ENCODE measurements around the gene METAP1. TPM values are rescaled to one million over a fixed set of nuclear protein-coding genes. Genes with fewer than 3 reads are reported as not detected.

METAP1 gene
- total and polyA plus RNA-seq, 5 experiments from 2014 or later: 23.8 to 44.9 (median 29.2) TPM

DNA sequence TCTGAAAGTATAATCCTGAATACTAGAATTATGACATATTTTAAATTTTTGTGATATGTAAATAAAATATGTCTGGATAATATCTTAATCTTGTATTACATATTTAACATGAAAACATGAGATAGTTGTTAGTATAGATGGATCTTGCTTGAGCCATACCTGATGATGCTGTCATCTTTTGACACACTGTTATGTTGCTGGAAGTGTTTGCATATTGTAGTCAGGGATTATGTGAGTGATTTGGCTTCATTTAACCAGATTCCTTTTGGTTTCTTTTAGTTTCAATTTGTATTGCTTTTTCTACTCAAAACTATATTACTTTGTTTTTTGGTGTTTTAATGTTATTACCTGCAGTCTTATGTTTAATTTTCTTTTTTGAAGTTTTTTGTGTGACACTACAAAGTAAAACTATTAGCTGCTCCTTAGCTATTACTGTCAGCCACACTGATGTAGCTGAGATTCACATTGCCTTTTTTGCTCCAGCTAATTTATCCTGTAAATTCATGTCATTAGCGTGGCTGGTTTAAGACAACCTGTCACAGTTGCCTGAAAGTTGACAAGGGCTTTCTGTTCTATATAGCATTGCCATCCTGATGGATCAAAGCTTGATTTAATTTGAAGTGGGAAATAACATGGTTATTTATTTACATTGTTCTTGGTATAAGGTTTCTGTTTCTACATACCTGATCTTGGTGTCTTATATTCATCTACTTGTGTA lies 33.7 kb downstream of the METAP1 start:
- Mint-ChIP-seq H3K4me3 (peak overlapping the region in 3 of 10 donors; percentile 5 to 46 (median 29)), H3K9me3 (no peaks in the 10 kb centered on the region), H3K27me3 (no peaks in the 10 kb centered on the region), H3K27ac (peak overlapping the region in 8 of 10 donors; percentile 3 to 72 (median 54)), H3K4me1 (peaks cover 29 to 66% (median 64%) of the 10 kb centered on the region in 4 donors), H3K36me3 (peaks cover 3 to 36% (median 17%) of the 10 kb centered on the region in 3 donors)
- no peak for ATAC-seq
- POLR2A ChIA-PET: interaction anchor here (0.9 kb wide), 1 partner anchor 34 kb away, joined by 5 read pairs; the partner anchor contains the start of gene METAP1
- no peak for DNase-seq

DNA sequence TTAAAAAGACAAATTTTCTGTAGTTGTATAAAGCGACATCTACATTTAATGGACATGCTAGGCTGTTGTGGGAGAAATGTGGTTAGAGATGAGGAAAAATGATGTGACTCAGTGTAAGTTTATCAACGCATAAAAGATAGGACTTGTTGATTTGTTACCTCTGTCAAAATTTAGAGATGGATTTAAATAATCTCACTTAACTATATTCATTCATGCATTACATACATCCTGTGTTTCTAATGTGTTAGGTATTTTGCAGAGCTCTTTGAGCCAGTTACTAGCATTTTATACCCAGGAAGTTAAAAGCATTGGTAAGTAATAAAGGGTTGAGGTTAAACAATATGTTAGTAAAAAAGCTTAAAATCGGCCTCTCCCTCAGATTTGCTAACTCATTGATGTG lies 34.3 kb downstream of the METAP1 start:
- Mint-ChIP-seq H3K9me3 (no peaks in the 10 kb centered on the region), H3K27ac (peak overlapping the region in 7 of 10 donors; percentile 3 to 72 (median 55)), H3K36me3 (peaks cover 5 to 40% (median 19%) of the 10 kb centered on the region in 3 donors), H3K4me1 (peaks cover 24 to 63% (median 58%) of the 10 kb centered on the region in 4 donors), H3K4me3 (peak overlapping the region in 1 of 10 donors; percentile 29), H3K27me3 (no peaks in the 10 kb centered on the region)
- ATAC-seq (no peak), DNase-seq (no peak)
- POLR2A ChIA-PET: interaction anchor here (0.9 kb wide), 1 partner anchor 35 kb away, joined by 5 read pairs; the partner anchor contains the start of gene METAP1

GRCh38 chr4:99033956-99034355 lies 38.4 kb downstream of the METAP1 start:
- POLR2A ChIA-PET: no interaction called here
- Mint-ChIP-seq H3K9me3 (peaks cover 0 to 20% (median 8%) of the 10 kb centered on the region in 9 donors), H3K4me3 (no peak overlapping the region), H3K4me1 (peaks cover 13 to 29% (median 26%) of the 10 kb centered on the region in 4 donors), H3K27me3 (no peaks in the 10 kb centered on the region), H3K27ac (peak overlapping the region in 1 of 10 donors; percentile 18), H3K36me3 (peaks cover 16 to 64% (median 51%) of the 10 kb centered on the region in 3 donors)
- ATAC-seq: no peak
- no peak for DNase-seq

- peaks cover 16 to 50% (median 47%) of the 10 kb centered on the region in 3 donors for H3K36me3 Mint-ChIP-seq
- peaks cover 1 to 20% (median 12%) of the 10 kb centered on the region in 4 donors for H3K4me1 Mint-ChIP-seq
- no peak for DNase-seq
- POLR2A ChIA-PET: no interaction called here
- no peak overlapping the region for H3K4me3 Mint-ChIP-seq
- H3K27me3 Mint-ChIP-seq: no peaks in the 10 kb centered on the region
- ATAC-seq: no peak
- H3K9me3 Mint-ChIP-seq: peaks cover 0 to 20% (median 8%) of the 10 kb centered on the region in 9 donors
- no peak overlapping the region for H3K27ac Mint-ChIP-seq
Measured at GRCh38 chr4:99038213-99038612, 42.7 kb downstream of the METAP1 start.

GRCh38 chr4:99043346-99043745 lies 47.8 kb downstream of the METAP1 start:
- Mint-ChIP-seq H3K36me3 (peaks cover 5 to 41% (median 18%) of the 10 kb centered on the region in 3 donors), H3K27me3 (no peaks in the 10 kb centered on the region), H3K9me3 (peaks cover 0 to 6% (median under 1%) of the 10 kb centered on the region in 9 donors), H3K4me3 (peak overlapping the region; percentile 2 to 78 (median 57)), H3K27ac (peak overlapping the region; percentile 77 to 93 (median 88)), H3K4me1 (peaks cover 6 to 23% (median 18%) of the 10 kb centered on the region in 4 donors)
- peak in 4 of 10 donors; percentile 22 to 68 (median 52) for DNase-seq
- peak; percentile 92 to 97 for ATAC-seq
- POLR2A ChIA-PET: interaction anchor here (0.5 to 1.6 kb wide), 6 partner anchors 11 to 900 kb away, joined by 3 to 22 read pairs (median 3); partner anchors contain the start of genes ADH5, EIF4E, METAP1 and STPG2

GRCh38 chr4:99047710-99048109 lies 52.2 kb downstream of the METAP1 start:
- H3K9me3 Mint-ChIP-seq: no peaks in the 10 kb centered on the region
- no peak overlapping the region for H3K4me3 Mint-ChIP-seq
- no peak for ATAC-seq
- H3K4me1 Mint-ChIP-seq: peaks cover 8 to 17% (median 13%) of the 10 kb centered on the region in 4 donors
- peak overlapping the region in 6 of 10 donors; percentile 2 to 68 (median 22) for H3K27ac Mint-ChIP-seq
- H3K36me3 Mint-ChIP-seq: peaks cover 0 to 64% (median 13%) of the 10 kb centered on the region in 3 donors
- H3K27me3 Mint-ChIP-seq: no peaks in the 10 kb centered on the region
- no peak for DNase-seq
- POLR2A ChIA-PET: no interaction called here

- Mint-ChIP-seq H3K27me3 (no peaks in the 10 kb centered on the region), H3K4me1 (peaks cover 9 to 14% (median 10%) of the 10 kb centered on the region in 4 donors), H3K36me3 (peaks cover 0 to 66% (median 12%) of the 10 kb centered on the region in 3 donors), H3K4me3 (no peak overlapping the region), H3K27ac (peak overlapping the region in 7 of 10 donors; percentile 6 to 83 (median 45)), H3K9me3 (no peaks in the 10 kb centered on the region)
- ATAC-seq (no peak), DNase-seq (no peak)
- POLR2A ChIA-PET: interaction anchor here (1.8 kb wide), 1 partner anchor 58 kb away, joined by 6 read pairs; the partner anchor contains the start of gene METAP1
Measured at GRCh38 chr4:99052902-99053301, 57.4 kb downstream of the METAP1 start.

- Mint-ChIP-seq H3K27ac (peak overlapping the region in 5 of 10 donors; percentile 3 to 74 (median 27)), H3K4me3 (no peak overlapping the region), H3K4me1 (peaks cover 9 to 14% (median 10%) of the 10 kb centered on the region in 4 donors), H3K27me3 (no peaks in the 10 kb centered on the region), H3K36me3 (peaks cover 0 to 64% (median 8%) of the 10 kb centered on the region in 3 donors), H3K9me3 (no peaks in the 10 kb centered on the region)
- POLR2A ChIA-PET: interaction anchor here (1.0 to 3.0 kb wide), 4 partner anchors 11 to 127 kb away, joined by 3 to 34 read pairs (median 4); partner anchors contain the start of gene METAP1
- DNase-seq (no peak), ATAC-seq (no peak)
Measured at GRCh38 chr4:99054428-99054994, 59.0 kb downstream of the METAP1 start.

DNA sequence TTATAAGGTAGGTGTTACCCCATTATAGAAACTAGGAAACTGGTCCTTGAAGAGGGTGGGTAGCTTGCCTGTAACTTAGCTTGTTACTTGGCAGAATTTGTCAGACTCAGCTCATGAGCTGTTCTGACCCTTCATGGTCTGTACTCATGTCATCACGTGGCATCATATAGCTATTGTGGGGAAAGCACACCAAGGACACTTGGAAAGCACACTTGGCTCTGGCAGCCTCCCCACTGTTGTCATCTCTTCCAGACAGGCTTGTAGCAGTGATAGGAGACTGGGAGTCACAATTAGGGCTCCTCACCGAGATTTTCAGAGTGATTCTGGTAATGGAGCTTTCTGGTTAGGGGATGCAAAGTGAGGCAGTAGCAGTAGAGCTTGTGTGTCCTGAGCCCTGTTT lies 62.7 kb downstream of the METAP1 start:
- Mint-ChIP-seq H3K4me1 (peaks cover 5 to 10% (median 9%) of the 10 kb centered on the region in 4 donors), H3K4me3 (no peak overlapping the region), H3K9me3 (no peaks in the 10 kb centered on the region), H3K36me3 (peaks cover 0 to 68% (median 13%) of the 10 kb centered on the region in 3 donors), H3K27me3 (no peaks in the 10 kb centered on the region), H3K27ac (no peak overlapping the region)
- POLR2A ChIA-PET: interaction anchor here (0.5 kb wide), 1 partner anchor 94 kb away, joined by 4 read pairs; no protein-coding TSS in a partner anchor
- DNase-seq (no peak), ATAC-seq (no peak)

- Mint-ChIP-seq H3K27ac (peak overlapping the region in 2 of 10 donors; percentile 37 to 48), H3K9me3 (no peaks in the 10 kb centered on the region), H3K27me3 (no peaks in the 10 kb centered on the region), H3K36me3 (peaks cover 0 to 62% (median 13%) of the 10 kb centered on the region in 3 donors), H3K4me1 (peaks cover 5 to 9% (median 8%) of the 10 kb centered on the region in 4 donors), H3K4me3 (no peak overlapping the region)
- ATAC-seq (no peak), DNase-seq (no peak)
- POLR2A ChIA-PET: no interaction called here
Measured at GRCh38 chr4:99059550-99059949, 64.0 kb downstream of the METAP1 start.

GRCh38 chr4:99061048-99061700 lies 65.7 kb downstream of the METAP1 start:
- no peaks in the 10 kb centered on the region for H3K27me3 Mint-ChIP-seq
- ATAC-seq: no peak
- peaks cover 0 to 60% (median 20%) of the 10 kb centered on the region in 3 donors for H3K36me3 Mint-ChIP-seq
- H3K27ac Mint-ChIP-seq: peak overlapping the region in 3 of 10 donors; percentile 24 to 66 (median 34)
- peaks cover 1 to 3% (median 2%) of the 10 kb centered on the region in 4 donors for H3K4me1 Mint-ChIP-seq
- no peak for DNase-seq
- POLR2A ChIA-PET: no interaction called here
- H3K4me3 Mint-ChIP-seq: no peak overlapping the region
- peaks cover 0 to 2% (median 0%) of the 10 kb centered on the region in 9 donors for H3K9me3 Mint-ChIP-seq

DNA sequence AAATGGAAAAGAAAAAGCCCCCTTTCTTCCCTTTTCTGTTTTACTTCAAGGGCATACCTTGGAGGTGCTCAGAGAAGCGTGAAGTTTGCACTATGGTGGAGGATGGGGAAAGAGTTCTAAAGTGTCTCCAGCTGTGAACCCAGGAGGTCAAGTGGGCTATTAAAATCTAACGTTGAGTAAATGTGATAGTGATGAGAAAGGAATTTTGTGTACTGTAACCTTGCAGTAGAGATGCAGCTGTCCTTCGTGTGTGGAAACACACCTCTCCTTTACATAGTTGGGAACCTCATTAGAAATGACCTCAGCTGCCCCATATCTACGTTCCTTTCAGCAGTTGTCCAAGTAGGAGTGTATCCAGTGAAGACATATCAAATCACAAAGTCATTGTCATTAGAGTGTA lies 66.6 kb downstream of the METAP1 start:
- Mint-ChIP-seq H3K36me3 (peaks cover 0 to 58% (median 19%) of the 10 kb centered on the region in 3 donors), H3K27me3 (no peaks in the 10 kb centered on the region), H3K4me3 (no peak overlapping the region), H3K4me1 (no peaks in the 10 kb centered on the region), H3K9me3 (peaks cover 0 to 2% (median 0%) of the 10 kb centered on the region in 9 donors), H3K27ac (peak overlapping the region in 2 of 10 donors; percentile 7 to 18)
- DNase-seq: no peak
- ATAC-seq: no peak
- POLR2A ChIA-PET: no interaction called here

Measured in naive thymus-derived CD8-positive, alpha-beta T cell (primary cell).